CD4-positive, alpha-beta T cell treated with Interleukin-15 for 4 hours (primary cell): ENCODE results near the gene RTBDN.
"Not testable (repeated sequence)": the region's sequence is repeated elsewhere in the genome, so short reads cannot be mapped to it uniquely, and the experiment has no call there.

ENCODE experiments used
- DNase-seq: peaks from one replicate; pipeline ENCODE4 v3.0.0-alpha.2; 2020; ENCODE audit warnings: low spot score

RTBDN gene

GRCh38 chr19:12856653-12857052, 22.3 kb upstream of the RTBDN start:
- no peak for DNase-seq

- peak; percentile 84 for DNase-seq
Measured at GRCh38 chr19:12847159-12848139, 13.1 kb upstream of the RTBDN start.

DNA sequence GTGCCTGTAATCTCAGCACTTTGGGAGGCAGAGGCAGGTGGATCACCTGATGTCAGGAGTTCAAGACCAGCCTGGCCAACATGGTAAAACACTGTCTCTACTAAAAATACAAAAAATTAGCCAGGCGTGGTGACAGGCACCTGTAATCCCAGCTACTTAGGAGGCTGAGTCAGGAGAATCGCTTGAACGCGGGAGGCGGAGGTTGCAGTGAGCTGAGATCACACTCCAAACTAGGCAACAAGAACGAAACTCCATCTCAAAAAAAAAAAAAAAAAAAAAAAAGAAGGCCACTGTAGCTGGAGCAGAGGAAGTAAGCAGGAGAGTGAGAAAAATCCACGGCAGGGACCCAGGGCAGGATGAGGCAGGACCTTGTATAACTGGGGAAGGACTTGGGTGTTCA, 12.2 kb upstream of the RTBDN start:
- not testable (repeated sequence) for DNase-seq

- no peak for DNase-seq
Measured at GRCh38 chr19:12843999-12844732, 9.8 kb upstream of the RTBDN start.

GRCh38 chr19:12843328-12843727, 8.9 kb upstream of the RTBDN start:
- no peak for DNase-seq

GRCh38 chr19:12842511-12842910, 8.1 kb upstream of the RTBDN start:
- no peak for DNase-seq

- no peak for DNase-seq
Measured at GRCh38 chr19:12841094-12841493, 6.7 kb upstream of the RTBDN start.

DNA sequence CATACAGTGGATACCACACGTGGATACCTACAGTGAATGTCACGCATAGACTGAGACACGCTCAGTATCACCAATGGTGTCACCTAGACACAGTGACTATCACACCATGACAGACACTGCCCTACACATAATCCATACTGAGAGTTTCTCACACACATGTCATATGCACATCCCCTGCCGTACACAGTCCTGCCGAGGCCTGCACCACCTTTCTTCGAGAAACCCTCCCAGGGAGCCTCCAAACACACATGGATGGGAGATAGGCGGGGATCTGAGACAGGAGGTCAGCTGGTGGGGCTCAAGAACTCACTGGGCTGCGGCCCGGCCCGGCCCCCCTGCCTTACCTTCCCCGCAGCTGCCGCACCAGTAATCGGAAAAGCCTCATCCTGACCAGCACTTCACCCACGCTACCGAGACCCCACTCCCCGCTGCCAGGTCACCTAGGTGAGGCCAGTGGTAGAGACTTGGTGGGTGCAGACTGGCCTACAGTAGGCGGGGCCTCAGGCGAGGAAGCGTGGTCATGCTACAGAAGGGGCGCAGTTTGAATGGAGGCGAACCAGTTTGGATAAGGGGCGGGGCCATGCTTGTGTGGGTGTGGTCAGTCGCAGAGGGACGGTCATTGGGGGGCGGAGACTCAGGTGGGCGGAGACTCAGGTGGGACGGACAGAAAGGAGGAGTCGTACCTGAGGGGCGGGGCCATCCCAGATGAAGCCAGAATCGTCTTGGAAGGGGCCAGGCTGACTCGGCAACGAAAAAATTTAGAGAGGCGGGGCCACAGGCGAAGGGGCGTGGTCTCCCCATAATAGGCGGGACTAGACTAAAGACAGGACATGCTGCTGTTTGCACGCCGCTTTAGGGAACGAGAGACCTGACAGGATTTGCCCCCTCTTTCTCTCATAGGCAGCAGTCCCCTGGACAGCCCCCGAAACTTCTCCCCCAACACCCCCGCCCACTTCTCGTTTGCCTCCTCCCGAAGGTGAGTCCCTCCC, 6.0 kb upstream of the RTBDN start:
- DNase-seq = no peak

GRCh38 chr19:12838886-12839756, 4.7 kb upstream of the RTBDN start:
- DNase-seq = no peak

DNA sequence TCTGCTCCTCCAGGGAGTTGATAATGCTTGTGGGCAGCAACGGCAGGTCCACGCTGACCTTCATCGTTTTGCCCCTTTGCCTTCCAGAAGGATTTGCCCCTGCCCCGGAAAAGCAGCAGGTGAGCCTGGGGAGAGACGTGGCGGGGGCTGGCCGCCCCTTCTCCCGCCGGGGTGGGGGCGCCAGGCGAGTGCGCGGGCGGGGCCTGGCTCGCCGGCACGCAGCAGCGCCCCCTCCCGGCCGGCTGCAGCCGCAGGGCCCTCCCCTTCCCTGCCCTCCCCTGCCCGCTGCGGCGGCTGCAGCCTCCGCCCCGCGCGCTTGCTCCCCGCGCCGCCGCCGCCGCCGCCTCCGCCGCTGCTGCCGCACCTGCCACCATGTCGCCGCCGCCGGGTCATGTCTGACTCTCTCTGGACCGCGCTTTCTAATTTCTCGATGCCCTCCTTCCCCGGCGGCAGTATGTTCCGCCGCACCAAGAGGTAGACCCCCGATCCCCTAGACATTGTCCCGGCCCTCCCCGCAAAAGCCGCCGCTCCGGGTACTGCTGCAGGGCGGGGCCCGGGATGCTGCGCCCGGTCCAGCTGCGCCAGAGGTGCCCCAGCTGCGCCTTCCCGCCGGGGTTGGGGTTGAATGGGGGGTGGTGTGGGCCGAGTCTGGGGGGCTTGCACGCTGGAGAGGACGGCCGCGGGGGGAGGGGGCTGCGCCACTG, 4.0 kb upstream of the RTBDN start, which contains the start of gene MAST1:
Gene MAST1, plus strand, starts transcription at position 334 of the 704 bp plus-strand sequence. Its CDS starts 58 bp downstream, at position 392.
- DNase-seq = peak; percentile 25

- no peak for DNase-seq
Measured at GRCh38 chr19:12837225-12837624, 2.8 kb upstream of the RTBDN start.

DNA sequence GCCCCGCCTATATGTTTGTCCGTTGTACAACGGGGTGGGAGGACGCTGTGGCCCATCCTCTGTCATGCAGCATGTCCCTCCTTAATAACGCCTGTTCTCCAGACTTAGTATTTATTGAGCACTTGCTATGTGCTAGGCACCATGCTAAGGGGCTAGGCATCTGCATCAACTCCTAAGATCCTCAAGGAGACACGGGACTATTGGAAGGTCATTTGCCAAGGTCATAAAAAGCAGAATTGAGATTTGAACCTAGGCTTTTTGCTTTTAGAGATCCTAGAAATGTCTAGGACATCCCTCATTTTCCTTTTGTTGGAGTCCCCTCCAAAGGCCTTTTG, 2.1 kb upstream of the RTBDN start:
- no peak for DNase-seq

GRCh38 chr19:12834976-12835757, 788 bp upstream of the RTBDN start:
- DNase-seq = no peak

GRCh38 chr19:12833738-12834565, 427 bp downstream of the RTBDN start:
- peak; percentile 27 for DNase-seq

DNA sequence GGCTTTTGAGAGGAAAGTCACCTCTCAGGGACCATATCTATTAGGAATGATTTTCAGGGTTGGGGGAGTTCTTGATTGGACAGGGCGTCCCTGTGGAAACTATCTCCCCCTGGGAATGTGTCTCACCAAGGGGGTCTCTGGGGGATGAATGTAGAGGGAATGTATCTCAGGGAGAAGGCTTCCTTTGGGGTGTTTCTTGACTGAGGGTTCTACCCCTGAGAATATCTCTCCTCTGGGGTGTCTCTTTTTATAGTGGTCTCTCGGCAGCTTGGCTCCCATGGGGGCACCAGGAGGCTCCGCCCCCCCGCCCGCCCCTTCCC, 1.0 kb downstream of the RTBDN start:
- DNase-seq = no peak

DNA sequence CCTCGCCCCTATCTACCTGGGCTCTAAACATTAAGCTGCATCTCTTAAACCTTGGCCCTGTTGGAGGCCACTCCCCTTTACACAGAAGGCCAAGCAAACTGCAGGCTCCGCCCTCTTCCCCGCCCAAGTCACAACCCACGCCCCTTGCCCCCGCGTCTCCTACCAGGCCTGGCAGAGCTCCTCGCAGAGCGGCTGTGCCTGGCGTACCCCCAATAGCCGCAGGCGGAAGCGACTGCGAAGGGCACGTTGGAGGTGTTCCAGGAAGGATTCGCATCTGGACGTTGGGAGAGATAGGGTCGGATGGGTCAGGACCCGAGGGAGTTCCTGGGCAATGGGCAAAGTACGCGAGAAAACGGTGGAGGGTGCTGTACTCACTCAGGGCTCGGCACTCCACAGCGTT, 5.9 kb downstream of the RTBDN start:
- DNase-seq = no peak

DNA sequence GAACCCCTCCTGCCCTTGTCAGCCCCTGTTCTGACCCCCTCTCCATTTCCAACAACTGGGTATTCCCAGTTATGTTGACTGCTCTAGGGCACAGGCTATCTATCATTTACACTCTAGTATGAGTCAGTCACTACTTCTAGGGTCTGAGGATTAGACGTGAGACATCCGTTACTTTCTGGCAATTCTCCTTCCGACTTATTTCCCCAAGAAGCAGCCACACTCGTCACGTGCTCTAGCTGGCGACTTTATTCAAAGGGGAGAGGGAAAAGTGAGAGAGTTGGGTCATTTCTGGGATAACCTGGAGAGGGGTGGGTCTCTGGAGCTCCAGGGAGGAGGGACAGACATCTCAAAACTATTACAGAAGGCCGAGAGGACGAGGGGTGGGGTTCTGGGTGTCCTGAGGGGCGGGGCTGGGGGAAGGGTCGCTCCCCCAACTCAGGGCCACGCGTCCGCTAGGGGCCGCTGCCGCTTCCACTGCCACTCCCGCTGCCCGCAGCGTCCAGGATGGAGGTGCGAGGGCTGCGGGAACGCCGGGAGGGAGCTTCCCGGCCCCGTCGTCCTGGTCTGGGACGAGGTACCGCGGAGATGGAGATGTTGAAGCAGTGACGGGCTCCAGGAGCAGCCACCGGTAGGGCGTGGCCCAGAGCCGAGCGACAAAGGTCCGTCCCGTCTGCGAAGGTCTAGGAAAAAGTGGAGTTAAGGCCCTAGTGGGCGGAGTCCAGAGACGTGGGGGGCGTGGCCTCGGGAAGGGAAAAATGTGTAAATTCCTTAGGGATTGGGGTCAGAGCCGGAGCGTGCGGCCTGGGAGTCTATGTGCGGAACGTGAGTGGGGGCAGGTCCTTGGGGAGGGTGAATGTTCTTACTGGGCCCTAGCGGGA, 8.9 kb downstream of the RTBDN start:
- no peak for DNase-seq

DNA sequence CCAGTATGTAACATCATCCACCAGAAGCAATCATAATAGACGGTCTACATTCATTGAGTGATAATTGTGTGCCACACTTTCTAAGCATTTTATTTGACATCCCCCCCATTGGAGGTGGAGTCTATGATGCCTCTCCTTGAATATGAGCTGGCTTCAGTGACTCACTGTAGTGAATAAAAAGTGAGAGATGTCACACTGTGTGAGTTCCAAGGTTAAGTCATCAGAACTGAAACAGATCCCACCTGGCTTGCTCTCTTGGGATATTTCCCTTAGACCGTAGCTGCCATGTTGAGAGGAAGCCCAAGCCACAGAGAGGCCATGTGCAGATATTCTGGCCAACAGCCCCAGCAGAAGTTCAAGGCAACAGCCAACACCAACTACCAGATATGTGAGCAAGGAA, 12.6 kb downstream of the RTBDN start:
- no peak for DNase-seq
